ENCODE results near the gene MBD5. TPM values are rescaled to one million over a fixed set of nuclear protein-coding genes. Genes with fewer than 3 reads are reported as not detected.
A peak's percentile ranks its signal among the peaks of the same experiment; 100 is the strongest.

The MBD5 gene
- polyA plus RNA-seq, 1 donor (not counting 4 experiments of a cell fraction or from before 2014, with no cell fraction given), result 20.1 TPM

DNA sequence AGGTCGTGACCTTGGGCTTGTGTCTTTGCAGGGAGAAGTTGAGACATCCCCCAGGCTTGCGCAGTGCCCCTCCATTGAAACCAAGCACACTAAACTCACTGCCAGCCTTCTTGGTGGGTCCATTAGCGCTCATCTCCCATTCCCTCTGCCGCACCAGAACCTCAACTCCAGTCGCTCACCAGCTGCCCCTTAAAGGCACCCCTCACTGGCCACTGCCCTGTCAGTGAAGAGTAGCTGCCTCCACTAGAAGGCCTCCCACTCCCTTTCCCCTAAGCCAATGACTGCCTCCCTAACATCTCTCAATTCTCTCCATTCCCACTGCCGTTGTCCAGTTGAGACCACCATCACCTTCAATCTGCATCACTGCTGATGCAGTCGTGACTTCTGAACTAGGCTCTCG is 508.9 kb downstream of the MBD5 start:
- DNase-seq (ENCODE audit: low read depth, low spot score), result no peak
- H3K4me1 ChIP-seq (ENCODE audit: control insufficient read depth, extremely low read depth, insufficient read depth, low read length), result no peaks in the 10 kb centered on the region
- H3K27ac ChIP-seq (ENCODE audit: control insufficient read depth, insufficient read depth, low read length), result no peak overlapping the region
- no peak overlapping the region for H3K4me3 ChIP-seq (ENCODE audit: control insufficient read depth in 2 of 3, extremely low read depth in 1 of 3, insufficient read depth in 2 of 3, low read depth in 1 of 3, low read length in 3 of 3)
- no peak overlapping the region for H3K9ac ChIP-seq (ENCODE audit: control insufficient read depth, extremely low read depth, insufficient read depth, low read length)
- H3K27me3 ChIP-seq (ENCODE audit: control insufficient read depth, extremely low read depth, insufficient read depth, low read length), result peaks cover 3% of the 10 kb centered on the region
- H3K36me3 ChIP-seq (ENCODE audit: control insufficient read depth in 2 of 2, extremely low read depth in 1 of 2, insufficient read depth in 2 of 2, low read length in 2 of 2), result no peaks in the 10 kb centered on the region
- TF ChIP-seq EZH2 (IDR thresholded peaks at IDR 0.05; ENCODE audit: low read length), result no peak
- TF ChIP-seq, protein P1, sequence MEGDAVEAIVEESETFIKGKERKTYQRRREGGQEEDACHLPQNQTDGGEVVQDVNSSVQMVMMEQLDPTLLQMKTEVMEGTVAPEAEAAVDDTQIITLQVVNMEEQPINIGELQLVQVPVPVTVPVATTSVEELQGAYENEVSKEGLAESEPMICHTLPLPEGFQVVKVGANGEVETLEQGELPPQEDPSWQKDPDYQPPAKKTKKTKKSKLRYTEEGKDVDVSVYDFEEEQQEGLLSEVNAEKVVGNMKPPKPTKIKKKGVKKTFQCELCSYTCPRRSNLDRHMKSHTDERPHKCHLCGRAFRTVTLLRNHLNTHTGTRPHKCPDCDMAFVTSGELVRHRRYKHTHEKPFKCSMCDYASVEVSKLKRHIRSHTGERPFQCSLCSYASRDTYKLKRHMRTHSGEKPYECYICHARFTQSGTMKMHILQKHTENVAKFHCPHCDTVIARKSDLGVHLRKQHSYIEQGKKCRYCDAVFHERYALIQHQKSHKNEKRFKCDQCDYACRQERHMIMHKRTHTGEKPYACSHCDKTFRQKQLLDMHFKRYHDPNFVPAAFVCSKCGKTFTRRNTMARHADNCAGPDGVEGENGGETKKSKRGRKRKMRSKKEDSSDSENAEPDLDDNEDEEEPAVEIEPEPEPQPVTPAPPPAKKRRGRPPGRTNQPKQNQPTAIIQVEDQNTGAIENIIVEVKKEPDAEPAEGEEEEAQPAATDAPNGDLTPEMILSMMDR (optimal IDR thresholded peaks at IDR 0.05 in 1 of 3, IDR thresholded peaks at IDR 0.05 in 1 of 3, conservative IDR thresholded peaks at IDR 0.05 in 1 of 3; ENCODE audit: extremely low read depth in 1 of 3, insufficient read depth in 2 of 3, low read length in 3 of 3), result no peak
- no peaks in the 10 kb centered on the region for H4K20me1 ChIP-seq (ENCODE audit: control insufficient read depth, extremely low read depth, insufficient read depth, low read length)
- H3K9me3 ChIP-seq (ENCODE audit: control insufficient read depth, low read depth, low read length), result no peaks in the 10 kb centered on the region
- no peaks in the 10 kb centered on the region for H3K79me2 ChIP-seq (ENCODE audit: control insufficient read depth, insufficient read depth, low read length)
- H2AFZ ChIP-seq (ENCODE audit: control insufficient read depth, low read length), result no peak overlapping the region
- H3K9me1 ChIP-seq (ENCODE audit: control insufficient read depth, extremely low read depth, insufficient read depth, low read length), result no peaks in the 10 kb centered on the region
- dilution Hi-C loops (cut with MboI; ENCODE audit: extremely low pct_ligation_motif_present, low sequenced_read_pairs), result no loop called here
- no peak for FAIRE-seq
- H3K4me2 ChIP-seq (ENCODE audit: control insufficient read depth, extremely low read depth, insufficient read depth, low read depth, low read length), result no peak overlapping the region

DNA sequence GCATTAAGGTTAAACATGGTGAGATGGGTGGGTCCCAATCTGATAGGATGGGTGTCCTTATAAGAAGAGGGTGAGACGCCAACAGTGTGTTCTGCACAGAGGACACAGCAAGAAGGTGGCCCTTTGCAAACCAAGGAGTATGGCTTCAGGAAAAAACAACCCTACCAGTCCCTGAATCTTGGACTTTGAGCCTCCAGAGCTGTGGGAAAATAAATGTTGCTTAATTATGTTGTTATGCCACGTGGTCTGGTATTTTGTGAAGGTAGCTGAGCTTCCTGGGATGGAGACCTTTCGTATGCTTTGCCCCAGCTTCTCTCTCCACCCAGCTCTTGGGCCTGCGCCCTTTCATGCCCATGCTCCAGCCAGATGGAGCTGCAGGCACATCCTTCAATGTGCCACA is 509.5 kb downstream of the MBD5 start:
- Histone ChIP-seq H3K4me2 (ENCODE audit: control insufficient read depth, extremely low read depth, insufficient read depth, low read depth, low read length) (no peak overlapping the region), H2AFZ (ENCODE audit: control insufficient read depth, low read length) (no peak overlapping the region), H3K4me3 (ENCODE audit: control insufficient read depth in 2 of 3, extremely low read depth in 1 of 3, insufficient read depth in 2 of 3, low read depth in 1 of 3, low read length in 3 of 3) (no peak overlapping the region), H4K20me1 (ENCODE audit: control insufficient read depth, extremely low read depth, insufficient read depth, low read length) (no peaks in the 10 kb centered on the region), H3K27me3 (ENCODE audit: control insufficient read depth, extremely low read depth, insufficient read depth, low read length) (peaks cover 3% of the 10 kb centered on the region), H3K4me1 (ENCODE audit: control insufficient read depth, extremely low read depth, insufficient read depth, low read length) (no peaks in the 10 kb centered on the region), H3K27ac (ENCODE audit: control insufficient read depth, insufficient read depth, low read length) (no peak overlapping the region), H3K36me3 (ENCODE audit: control insufficient read depth in 2 of 2, extremely low read depth in 1 of 2, insufficient read depth in 2 of 2, low read length in 2 of 2) (no peaks in the 10 kb centered on the region), H3K9ac (ENCODE audit: control insufficient read depth, extremely low read depth, insufficient read depth, low read length) (no peak overlapping the region), H3K9me3 (ENCODE audit: control insufficient read depth, low read depth, low read length) (no peaks in the 10 kb centered on the region), H3K79me2 (ENCODE audit: control insufficient read depth, insufficient read depth, low read length) (no peaks in the 10 kb centered on the region), H3K9me1 (ENCODE audit: control insufficient read depth, extremely low read depth, insufficient read depth, low read length) (no peaks in the 10 kb centered on the region)
- FAIRE-seq, result no peak
- DNase-seq (ENCODE audit: low read depth, low spot score), result no peak
- TF ChIP-seq EZH2 (IDR thresholded peaks at IDR 0.05; ENCODE audit: low read length), result no peak
- TF ChIP-seq, protein P1 (optimal IDR thresholded peaks at IDR 0.05 in 1 of 3, IDR thresholded peaks at IDR 0.05 in 1 of 3, conservative IDR thresholded peaks at IDR 0.05 in 1 of 3; ENCODE audit: extremely low read depth in 1 of 3, insufficient read depth in 2 of 3, low read length in 3 of 3), result peak in 1 of 3 experiments; percentile 32
- dilution Hi-C loops (cut with MboI; ENCODE audit: extremely low pct_ligation_motif_present, low sequenced_read_pairs), result no loop called here
